ENCODE results near the gene PLEKHG3.

GRCh38 chr14:64730061-64730440 is 25.8 kb downstream of the PLEKHG3 start:
- TF ChIP-seq RAD21 (CRISPR knock-in tag; IDR thresholded peaks at IDR 0.05), result no peak
- no peak for TF ChIP-seq EP300 (IDR thresholded peaks at IDR 0.05; ENCODE audit: low read depth in 2 of 2, low read length in 2 of 2)
- TF ChIP-seq EP300 (CRISPR knock-in tag; IDR thresholded peaks at IDR 0.05; ENCODE audit: borderline replicate concordance), result no peak
